Activated B cell treated with CpG ODN at 0.5 μM for 24 hours (primary cell): ENCODE results near the gene USP22. TPM values are rescaled to one million over a fixed set of nuclear protein-coding genes. Genes with fewer than 3 reads are reported as not detected.
A peak's percentile ranks its signal among the peaks of the same experiment; 100 is the strongest.

Experiments
- ATAC-seq: fragments of 200-7000 bp; cut with Tn5 transposase; one replicate; pipeline ENCODE4 v1.10.0; 2021; ENCODE audit warnings: low read depth, mild to moderate bottlenecking, moderate library complexity
- CTCF ChIA-PET: fragments of 350-600 bp; sonication (Branson Sonifier 250); formaldehyde crosslinking; loops from one replicate; lab custom pipeline; 2021; ENCODE audit warnings: antibody characterized with exemption; lab: Charles Lee
- POLR2A ChIA-PET: fragments of 350-600 bp; sonication (Branson Sonifier 250); formaldehyde crosslinking; loops from one replicate; lab custom pipeline; 2021; ENCODE audit warnings: antibody characterized with exemption; lab: Charles Lee
- DNase-seq: peaks from one replicate; pipeline ENCODE4 v3.0.0; 2022
- H3K27ac Mint-ChIP-seq: one replicate; pipeline ENCODE4 v1.8.0; 2020; ENCODE audit warnings: mixed read lengths
- H3K27me3 Mint-ChIP-seq: one replicate; pipeline ENCODE4 v1.8.0; 2021; ENCODE audit warnings: mixed read lengths
- H3K36me3 Mint-ChIP-seq: one replicate; pipeline ENCODE4 v1.8.0; 2021; ENCODE audit warnings: low read depth, mixed read lengths
- H3K4me1 Mint-ChIP-seq: one replicate; pipeline ENCODE4 v1.8.0; 2021; ENCODE audit warnings: mixed read lengths
- H3K4me3 Mint-ChIP-seq: one replicate; pipeline ENCODE4 v1.8.0; 2020; ENCODE audit warnings: mild to moderate bottlenecking, mixed read lengths
- H3K9me3 Mint-ChIP-seq: one replicate; pipeline ENCODE4 v1.8.0; 2020; ENCODE audit warnings: mixed read lengths
- intact Hi-C: fragments of 100-400 bp; cut with micrococcal nuclease; formaldehyde crosslinking; loops from one replicate; pipeline ENCODE4 v1.15.1; 2024
- total RNA-seq: library from RNA; stranded (reverse); gene quantifications from 2 replicates; pipeline ENCODE4 v1.2.3, GENCODE V29; 2022
- TF ChIP-seq, protein P1 (sequence below): fragments of 200-600 bp; IDR thresholded peaks from one replicate; pipeline ENCODE4 v1.8.0; 2022; ENCODE audit warnings: antibody characterized with exemption, mild to moderate bottlenecking

Gene USP22
- total RNA-seq, 1 donor from 2014 or later, result 156 TPM

DNA sequence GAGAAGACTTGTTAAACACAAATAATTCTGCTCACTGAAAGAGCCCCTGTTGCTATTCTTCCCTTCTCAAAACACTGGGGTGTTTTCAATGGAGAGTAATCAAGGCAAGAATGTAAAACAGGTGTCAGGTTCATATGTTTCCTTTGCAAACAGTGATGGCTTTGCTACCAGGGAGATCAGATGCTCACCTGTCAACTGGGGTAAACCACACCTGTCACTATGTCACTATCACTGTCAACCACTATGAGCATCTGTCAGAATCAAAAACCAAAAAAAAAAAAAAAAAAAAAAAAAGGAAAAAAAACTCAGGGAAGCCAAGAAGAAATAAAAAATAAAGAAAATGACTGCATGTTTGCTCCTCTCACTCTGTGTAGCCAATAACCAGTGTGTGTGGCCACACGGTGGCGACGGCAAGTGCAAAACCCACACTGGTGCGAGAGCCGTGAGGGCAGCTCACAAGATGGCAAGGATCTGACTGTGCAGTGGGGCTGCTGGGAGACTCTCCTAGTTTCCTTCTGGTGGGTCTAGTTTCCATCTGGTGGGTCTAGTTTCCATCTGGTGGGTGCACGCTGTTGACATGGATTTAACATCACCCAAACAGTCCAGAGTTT is 22.7 kb downstream of the USP22 start:
- TF ChIP-seq, protein P1, sequence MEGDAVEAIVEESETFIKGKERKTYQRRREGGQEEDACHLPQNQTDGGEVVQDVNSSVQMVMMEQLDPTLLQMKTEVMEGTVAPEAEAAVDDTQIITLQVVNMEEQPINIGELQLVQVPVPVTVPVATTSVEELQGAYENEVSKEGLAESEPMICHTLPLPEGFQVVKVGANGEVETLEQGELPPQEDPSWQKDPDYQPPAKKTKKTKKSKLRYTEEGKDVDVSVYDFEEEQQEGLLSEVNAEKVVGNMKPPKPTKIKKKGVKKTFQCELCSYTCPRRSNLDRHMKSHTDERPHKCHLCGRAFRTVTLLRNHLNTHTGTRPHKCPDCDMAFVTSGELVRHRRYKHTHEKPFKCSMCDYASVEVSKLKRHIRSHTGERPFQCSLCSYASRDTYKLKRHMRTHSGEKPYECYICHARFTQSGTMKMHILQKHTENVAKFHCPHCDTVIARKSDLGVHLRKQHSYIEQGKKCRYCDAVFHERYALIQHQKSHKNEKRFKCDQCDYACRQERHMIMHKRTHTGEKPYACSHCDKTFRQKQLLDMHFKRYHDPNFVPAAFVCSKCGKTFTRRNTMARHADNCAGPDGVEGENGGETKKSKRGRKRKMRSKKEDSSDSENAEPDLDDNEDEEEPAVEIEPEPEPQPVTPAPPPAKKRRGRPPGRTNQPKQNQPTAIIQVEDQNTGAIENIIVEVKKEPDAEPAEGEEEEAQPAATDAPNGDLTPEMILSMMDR, result no peak
- Mint-ChIP-seq H3K27me3 (no peaks in the 10 kb centered on the region), H3K27ac (peak overlapping the region; percentile 81), H3K4me1 (peaks cover 42% of the 10 kb centered on the region), H3K36me3 (peaks cover 93% of the 10 kb centered on the region), H3K9me3 (no peaks in the 10 kb centered on the region), H3K4me3 (peak overlapping the region; percentile 17)
- ATAC-seq (peak; percentile 79), DNase-seq (no peak)
- intact Hi-C loops, result loop anchor here (1.0 to 5.0 kb wide), 4 partner anchors 23 to 491 kb away; partner anchors contain the start of genes TMEM11 and USP22
- CTCF ChIA-PET, result interaction anchor here (0.8 to 2.4 kb wide), 6 partner anchors 20 to 493 kb away, joined by 3 to 14 read pairs (median 5); partner anchors contain the start of gene USP22
- POLR2A ChIA-PET, result interaction anchor here (0.7 to 1.3 kb wide), 4 partner anchors 15 to 79 kb away, joined by 3 to 6 read pairs (median 4); no protein-coding TSS in a partner anchor

GRCh38 chr17:21018894-21019293 is 23.9 kb downstream of the USP22 start:
- ChIA-PET CTCF (interaction anchor here (1.1 kb wide), 1 partner anchor 25 kb away, joined by 7 read pairs; no protein-coding TSS in a partner anchor), POLR2A (no interaction called here)
- H3K27me3 Mint-ChIP-seq, result no peaks in the 10 kb centered on the region
- TF ChIP-seq, protein P1, result no peak
- no peak overlapping the region for H3K4me3 Mint-ChIP-seq
- peaks cover 91% of the 10 kb centered on the region for H3K36me3 Mint-ChIP-seq
- H3K9me3 Mint-ChIP-seq, result no peaks in the 10 kb centered on the region
- intact Hi-C loops, result no loop called here
- H3K27ac Mint-ChIP-seq, result no peak overlapping the region
- peaks cover 30% of the 10 kb centered on the region for H3K4me1 Mint-ChIP-seq
- no peak for DNase-seq
- ATAC-seq, result no peak

DNA sequence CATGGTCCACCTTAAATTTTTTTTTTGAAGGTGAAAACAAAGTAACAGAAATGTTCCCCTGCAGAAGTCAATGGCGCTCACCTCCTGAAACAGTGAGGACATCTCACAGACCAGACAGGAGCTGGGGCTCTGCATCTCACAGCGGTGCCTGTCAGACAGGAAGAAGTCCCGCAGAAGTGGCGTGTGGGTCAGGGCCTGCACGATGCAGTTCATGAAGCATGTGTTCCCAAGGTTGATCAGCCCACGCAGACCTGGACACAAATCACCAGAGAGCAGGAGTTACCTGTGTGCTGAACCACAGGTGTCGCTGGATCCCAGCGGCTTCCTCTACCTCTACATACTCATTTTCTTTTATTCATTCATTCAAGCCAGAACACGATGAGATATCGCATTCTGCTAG is 24.9 kb downstream of the USP22 start:
- Mint-ChIP-seq H3K4me1 (peaks cover 25% of the 10 kb centered on the region), H3K36me3 (peaks cover 92% of the 10 kb centered on the region), H3K27ac (no peak overlapping the region), H3K27me3 (no peaks in the 10 kb centered on the region), H3K9me3 (no peaks in the 10 kb centered on the region), H3K4me3 (no peak overlapping the region)
- intact Hi-C loops, result no loop called here
- ATAC-seq (no peak), DNase-seq (no peak)
- TF ChIP-seq, protein P1, result no peak
- POLR2A ChIA-PET, result interaction anchor here (0.7 kb wide), 1 partner anchor 495 kb away, joined by 3 read pairs; no protein-coding TSS in a partner anchor
- CTCF ChIA-PET, result no interaction called here

- POLR2A ChIA-PET, result no interaction called here
- Mint-ChIP-seq H3K27ac (no peak overlapping the region), H3K9me3 (no peaks in the 10 kb centered on the region), H3K4me1 (peaks cover 25% of the 10 kb centered on the region), H3K36me3 (peaks cover 92% of the 10 kb centered on the region), H3K4me3 (no peak overlapping the region), H3K27me3 (no peaks in the 10 kb centered on the region)
- CTCF ChIA-PET, result no interaction called here
- ATAC-seq (no peak), DNase-seq (no peak)
- TF ChIP-seq, protein P1, result no peak
- intact Hi-C loops, result no loop called here
These were observed 25.6 kb downstream of the USP22 start for GRCh38 chr17:21017256-21017655.

GRCh38 chr17:21016826-21017225 is 26.0 kb downstream of the USP22 start:
- H3K27me3 Mint-ChIP-seq, result no peaks in the 10 kb centered on the region
- peaks cover 25% of the 10 kb centered on the region for H3K4me1 Mint-ChIP-seq
- ATAC-seq (no peak), DNase-seq (no peak)
- TF ChIP-seq, protein P1, result no peak
- no peak overlapping the region for H3K27ac Mint-ChIP-seq
- intact Hi-C loops, result no loop called here
- no peaks in the 10 kb centered on the region for H3K9me3 Mint-ChIP-seq
- no peak overlapping the region for H3K4me3 Mint-ChIP-seq
- ChIA-PET CTCF (no interaction called here), POLR2A (no interaction called here)
- H3K36me3 Mint-ChIP-seq, result peaks cover 96% of the 10 kb centered on the region
